B cell (primary cell): Measurements from ENCODE around the gene DGAT2.

ENCODE experiments used
- EZH2 ChIP-seq: IDR thresholded peaks from 2 replicates; pipeline ENCODE4 v1.6.1; 2012; ENCODE audit warnings: borderline replicate concordance, low read depth, mild to moderate bottlenecking, moderate library complexity, low read length; ENCODE audit not compliant: insufficient read depth, poor library complexity, severe bottlenecking
- TF ChIP-seq, protein P1 (sequence below): fragments of 200-600 bp; IDR thresholded peaks from one replicate; pipeline ENCODE4 v1.8.0; 2022; ENCODE audit warnings: antibody characterized with exemption, mild to moderate bottlenecking

- no peak for TF ChIP-seq EZH2
- TF ChIP-seq, protein P1, sequence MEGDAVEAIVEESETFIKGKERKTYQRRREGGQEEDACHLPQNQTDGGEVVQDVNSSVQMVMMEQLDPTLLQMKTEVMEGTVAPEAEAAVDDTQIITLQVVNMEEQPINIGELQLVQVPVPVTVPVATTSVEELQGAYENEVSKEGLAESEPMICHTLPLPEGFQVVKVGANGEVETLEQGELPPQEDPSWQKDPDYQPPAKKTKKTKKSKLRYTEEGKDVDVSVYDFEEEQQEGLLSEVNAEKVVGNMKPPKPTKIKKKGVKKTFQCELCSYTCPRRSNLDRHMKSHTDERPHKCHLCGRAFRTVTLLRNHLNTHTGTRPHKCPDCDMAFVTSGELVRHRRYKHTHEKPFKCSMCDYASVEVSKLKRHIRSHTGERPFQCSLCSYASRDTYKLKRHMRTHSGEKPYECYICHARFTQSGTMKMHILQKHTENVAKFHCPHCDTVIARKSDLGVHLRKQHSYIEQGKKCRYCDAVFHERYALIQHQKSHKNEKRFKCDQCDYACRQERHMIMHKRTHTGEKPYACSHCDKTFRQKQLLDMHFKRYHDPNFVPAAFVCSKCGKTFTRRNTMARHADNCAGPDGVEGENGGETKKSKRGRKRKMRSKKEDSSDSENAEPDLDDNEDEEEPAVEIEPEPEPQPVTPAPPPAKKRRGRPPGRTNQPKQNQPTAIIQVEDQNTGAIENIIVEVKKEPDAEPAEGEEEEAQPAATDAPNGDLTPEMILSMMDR = no peak
Measured at GRCh38 chr11:75721852-75722668, 46.5 kb upstream of the DGAT2 start.
